Measurements from ENCODE around the gene MSI2.

The MSI2 gene

DNA sequence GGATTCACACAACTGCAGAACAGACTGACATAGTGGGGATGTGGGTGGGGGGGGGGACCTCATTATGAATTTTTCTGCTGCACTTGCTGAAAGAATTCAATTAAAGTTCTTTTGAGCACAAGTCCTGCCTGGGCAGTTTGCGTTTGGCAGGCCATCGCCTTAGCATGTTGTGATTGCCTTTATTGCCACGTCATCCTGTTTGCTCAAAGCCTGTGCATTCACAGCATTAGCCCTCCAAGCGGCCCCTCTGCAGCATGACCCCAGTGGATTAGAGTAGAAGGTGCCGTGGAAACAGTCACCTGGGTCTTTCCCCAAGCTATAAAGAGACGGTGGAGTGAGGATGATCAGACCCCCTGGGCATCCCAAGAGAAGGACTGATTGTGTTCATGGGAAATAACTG, 17.2 kb downstream of the MSI2 start:
- FAIRE-seq: no peak

DNA sequence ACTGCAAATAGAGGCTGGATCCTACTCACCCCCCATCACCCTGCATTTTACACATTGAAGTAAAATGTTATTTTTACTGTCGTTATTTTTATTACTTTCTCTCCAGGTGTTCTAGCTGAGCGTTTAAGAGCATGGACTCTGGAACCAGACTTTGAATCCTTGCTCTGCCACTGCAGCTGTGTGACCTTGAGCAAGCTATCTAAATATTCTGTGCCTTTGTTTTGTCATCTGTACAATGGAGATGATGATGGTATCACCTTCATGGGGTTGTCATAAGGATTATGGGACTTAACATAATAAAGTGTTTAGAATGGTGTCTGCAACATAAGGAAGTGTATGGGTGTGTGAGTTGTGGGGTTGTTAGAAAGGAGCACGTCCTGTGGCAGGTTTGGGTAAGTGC, 17.8 kb downstream of the MSI2 start:
- FAIRE-seq: no peak

DNA sequence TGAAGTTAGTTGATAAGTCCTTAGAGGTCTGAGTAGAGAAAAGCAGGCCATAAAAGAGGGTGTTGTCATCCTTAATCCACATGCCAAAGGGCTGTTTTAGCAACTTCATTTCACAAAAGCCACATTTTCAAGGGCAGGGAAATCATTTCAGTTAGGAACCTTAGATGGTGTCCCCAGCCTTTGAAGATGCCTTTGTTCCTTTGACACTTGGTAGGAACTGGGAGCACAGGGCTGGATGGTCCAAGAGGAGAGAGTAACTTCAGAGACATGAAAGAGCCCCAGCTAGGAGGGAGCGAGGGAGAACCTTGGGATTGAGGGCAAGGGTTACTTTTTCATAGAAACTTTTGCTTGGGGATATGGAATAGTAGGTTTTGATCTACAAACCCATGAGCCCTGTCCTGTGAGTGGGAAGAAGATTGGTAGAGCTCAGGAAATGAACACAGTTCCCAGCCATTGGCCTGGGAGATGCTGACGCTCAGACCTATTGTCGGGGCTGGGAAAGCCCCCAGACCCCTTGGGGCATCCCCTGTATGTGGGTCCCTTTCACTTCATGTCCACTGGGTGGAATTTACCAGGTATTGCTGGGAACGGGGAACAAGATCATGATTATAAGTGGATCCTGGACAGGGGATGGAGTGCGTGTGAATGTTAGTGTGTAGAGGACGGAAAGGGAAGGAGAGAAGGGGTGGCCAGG, 18.9 kb downstream of the MSI2 start:
- FAIRE-seq: no peak

DNA sequence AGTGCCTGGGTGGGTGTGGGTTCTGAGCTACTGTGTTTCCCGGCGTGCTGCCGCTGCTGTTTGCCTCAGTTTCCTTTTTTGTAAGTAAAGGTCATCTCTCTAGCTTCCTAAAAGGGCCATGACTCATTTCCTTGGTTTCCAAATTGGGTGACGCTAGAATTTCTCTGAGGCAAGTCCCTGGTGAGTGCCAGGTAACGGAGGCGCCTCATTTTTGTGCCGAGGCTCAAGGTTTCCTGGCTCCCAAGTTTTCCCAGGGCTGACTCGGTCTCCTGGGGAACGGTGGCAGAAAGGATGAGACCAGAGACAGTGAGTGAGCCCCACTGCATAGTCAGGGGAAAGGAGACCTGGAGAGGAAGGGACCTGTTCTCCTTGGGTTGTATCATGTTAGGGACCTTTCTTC, 20.3 kb downstream of the MSI2 start:
- no peak for FAIRE-seq

DNA sequence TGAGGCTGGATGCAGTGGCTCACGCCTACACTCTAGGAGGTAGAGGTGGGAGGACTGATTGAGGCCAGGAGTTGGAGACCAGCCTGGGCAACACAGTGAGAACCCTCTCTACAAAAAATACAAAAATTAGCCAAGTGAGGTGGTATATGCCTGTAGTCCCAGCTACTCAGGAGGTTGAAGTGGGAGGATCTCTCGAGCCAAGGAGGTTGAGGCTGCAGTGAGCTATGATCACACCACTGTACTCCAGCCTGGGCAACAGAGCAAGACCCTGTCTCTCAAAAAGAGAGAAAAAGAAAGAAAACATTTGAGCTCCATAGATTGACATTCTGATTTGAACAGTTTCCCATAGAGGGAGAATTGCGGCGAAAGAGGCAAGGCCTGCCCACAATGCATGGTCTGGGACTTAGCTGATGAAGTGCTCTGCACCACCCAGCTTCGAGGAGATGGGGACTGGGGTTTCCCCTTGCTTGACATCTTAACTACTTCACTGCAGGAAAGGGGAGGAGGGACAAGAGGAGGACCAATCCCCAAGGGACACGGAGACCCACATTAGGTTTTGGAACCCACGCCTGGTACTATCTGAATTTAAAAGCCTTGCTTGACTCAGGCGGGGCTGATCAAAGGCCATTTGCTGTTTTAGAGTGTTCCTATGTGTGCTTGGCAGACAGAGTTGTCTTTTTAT, 21.7 kb downstream of the MSI2 start:
- no peak for FAIRE-seq

DNA sequence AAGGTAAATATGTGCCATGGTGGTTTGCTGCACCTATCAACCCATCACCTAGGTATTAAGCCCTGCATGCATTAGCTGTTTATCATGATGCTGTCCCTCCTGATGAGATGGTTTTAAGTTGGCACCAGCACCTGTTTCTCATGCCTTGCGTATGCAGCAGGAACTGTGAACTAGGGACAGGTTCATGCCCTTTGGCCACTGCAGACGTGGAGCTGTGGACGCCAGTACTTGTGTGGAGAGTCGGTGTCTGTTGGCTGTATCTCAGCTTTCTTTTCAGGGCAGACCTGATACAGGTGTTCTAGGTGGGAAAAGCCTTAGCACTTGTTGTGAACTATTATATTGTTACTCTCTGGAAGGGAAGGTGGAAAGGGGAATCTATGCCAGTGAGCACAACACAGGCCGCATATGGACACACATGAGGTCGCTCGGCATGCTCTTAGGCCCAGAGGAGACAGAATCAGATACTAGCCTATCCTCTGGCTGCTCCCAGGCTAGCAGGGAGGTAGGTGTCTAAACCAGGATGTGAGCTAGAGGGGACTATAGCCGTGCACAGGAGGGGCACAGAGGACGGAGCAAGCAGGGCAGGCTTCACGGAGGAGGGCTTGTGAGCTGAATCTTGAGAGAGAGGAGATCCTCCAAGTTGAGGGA, 22.5 kb downstream of the MSI2 start:
- no peak for FAIRE-seq

DNA sequence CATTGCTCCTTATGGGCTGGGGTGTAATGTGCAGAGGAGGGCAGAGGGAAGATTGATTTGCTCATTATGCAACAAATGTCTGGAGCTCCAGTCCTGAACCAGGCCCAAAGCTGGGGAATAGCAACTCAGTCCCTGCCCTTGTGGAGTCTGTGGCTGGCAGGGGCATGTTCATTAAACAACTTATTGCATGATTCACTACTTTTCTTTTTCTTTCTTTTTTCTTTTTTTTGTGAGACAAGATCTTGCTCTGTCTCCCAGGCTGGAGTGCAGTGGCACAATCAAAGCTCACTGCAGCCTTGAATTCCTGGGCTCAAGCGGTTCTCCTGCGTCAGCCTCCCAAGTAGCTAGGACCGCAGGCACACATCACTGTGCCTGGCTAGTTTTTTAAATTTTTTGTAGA, 23.1 kb downstream of the MSI2 start:
- FAIRE-seq: no peak

DNA sequence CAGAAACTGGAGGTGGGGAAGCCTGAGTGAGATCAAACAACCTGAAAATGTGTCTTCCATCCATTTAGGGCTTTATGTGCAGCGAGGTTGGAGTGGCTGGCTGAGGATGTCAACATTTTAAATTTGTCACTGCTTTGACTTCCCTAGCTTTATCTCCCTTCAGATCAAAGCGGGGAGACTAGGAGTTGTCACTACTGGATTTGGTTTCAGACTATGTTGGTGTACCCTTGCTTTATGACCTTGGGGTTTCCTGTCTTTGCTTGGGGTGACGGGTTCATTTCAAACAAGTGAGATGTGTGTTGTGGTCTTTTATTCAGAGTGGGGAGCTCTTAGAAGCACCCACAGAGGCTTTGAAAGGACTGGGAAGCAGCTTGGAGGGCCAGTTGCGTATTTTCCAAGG, 25.6 kb downstream of the MSI2 start:
- no peak for FAIRE-seq

DNA sequence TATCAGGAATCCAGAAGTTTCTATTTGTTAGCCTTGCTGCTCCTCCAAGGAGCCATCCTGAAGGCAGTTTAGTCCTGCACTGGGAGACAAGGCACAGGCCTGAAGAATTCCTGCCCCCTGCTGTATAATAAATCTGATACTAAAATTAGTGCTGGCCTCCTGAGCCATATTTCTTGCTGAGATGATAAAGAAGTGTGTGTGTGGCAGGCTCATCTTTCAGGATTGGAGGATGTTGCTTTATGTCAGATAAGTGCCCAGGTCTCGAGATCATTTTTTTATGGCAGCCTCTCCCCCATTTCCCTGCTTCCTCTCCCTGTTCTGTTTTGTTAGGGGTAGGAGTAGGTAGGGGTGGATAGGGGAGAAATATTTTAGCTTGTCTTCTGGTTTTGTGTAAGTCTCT, 26.0 kb downstream of the MSI2 start:
- no peak for FAIRE-seq

DNA sequence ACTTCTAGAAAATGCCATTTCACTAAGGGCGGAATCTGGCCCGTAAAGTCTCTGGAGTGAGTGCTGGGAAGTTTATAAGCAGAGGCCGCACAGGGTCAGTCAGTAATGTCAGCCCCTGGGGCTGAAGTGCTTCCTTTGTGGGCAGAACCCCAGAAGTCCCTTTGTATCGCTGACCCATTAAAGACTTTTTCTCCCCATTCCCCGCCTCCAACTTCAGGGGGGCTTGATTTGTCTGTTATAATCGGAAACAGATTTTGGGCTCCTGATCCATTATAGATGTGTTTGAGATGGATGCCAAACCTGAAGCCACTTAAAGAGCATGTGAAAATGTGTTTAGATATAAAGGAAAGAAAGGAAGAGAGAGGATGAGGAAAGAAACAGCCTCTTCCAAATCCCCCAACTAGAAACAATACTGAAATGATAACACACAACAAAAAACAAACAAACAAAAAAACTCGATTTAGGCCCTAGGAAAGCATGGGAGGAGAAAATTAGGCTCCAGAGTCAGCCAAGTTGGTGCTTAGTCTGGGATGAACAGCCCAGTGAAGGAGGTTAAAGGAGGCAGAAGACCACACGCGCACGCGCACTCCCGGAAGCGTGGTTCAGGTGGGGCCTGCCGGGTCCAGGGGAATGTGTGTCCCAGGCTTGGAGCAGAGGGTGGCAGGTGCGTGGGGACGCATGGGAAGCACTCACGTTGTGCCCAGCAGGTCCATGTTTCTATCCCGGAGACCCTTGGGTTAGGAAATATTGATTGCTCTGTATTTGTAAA, 27.1 kb downstream of the MSI2 start:
- FAIRE-seq: no peak

DNA sequence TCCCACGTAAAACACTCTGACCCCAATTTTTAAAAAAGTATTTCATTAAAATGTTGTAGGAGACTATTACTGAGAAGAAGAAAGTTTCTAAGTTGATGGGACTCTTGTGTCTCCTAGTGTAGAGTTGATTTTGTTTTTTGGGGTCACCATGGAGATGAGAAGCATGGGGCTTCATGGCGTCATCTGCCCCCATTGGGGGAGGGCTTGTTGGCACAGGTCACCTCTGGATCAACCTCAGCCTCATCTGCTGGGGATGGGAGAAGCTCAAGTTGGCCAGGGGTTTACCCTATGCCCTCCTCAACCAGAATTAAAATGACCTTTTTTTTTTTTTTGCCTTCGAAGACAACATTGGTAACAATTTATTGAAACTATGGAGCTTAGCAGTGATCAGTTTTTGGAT, 28.3 kb downstream of the MSI2 start:
- no peak for FAIRE-seq

DNA sequence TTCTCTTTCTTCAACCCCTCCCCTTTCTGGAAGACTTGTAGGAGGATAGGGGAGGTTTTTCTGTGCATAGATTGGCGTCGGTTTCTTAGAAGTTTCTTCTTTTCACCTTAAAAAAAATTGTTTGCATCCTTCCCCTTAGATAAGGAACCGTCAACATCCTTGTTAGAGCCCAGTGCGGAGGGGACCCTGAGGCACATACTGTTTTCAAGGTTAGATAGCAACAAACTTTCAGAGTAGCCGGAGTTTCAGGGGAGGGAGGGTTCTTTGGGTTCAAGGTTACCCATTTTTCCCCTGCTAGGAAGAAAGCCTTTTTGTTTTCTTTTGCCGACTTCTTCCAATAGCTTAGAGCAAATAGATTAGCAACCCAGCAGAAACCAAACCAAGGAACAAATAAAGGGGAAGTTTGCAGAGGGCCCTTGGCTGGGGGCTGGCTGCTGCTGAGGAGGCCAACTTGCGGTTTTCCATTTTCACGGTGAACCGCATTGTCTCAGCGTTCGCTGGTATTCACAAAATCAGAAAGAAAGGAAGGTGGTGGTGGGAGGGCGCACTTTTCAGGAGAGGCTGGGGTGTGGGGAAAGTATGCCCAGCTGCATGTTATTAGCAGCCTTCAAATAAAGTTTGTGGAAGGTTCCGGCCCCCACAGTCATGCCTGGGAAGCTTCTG, 28.8 kb downstream of the MSI2 start:
- no peak for FAIRE-seq

DNA sequence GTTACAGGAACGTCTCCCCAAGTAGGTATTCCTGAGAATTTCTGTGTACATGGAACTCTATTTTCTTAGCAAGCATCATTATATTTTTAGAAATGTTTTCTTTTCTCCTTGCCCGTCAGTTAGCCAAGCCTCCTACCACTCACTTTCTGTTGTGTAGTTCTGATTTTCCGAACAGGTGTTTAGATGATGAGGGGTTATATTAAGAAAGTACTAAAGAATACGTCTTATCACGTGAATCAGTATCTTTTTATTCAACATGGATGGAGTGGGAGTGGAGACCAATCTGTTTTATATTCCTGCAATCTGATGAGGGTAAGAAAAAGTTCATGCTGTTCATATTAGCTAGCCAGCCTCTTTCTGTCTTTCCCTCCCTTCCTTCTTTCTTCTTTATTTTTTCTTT, 29.4 kb downstream of the MSI2 start:
- no peak for FAIRE-seq

DNA sequence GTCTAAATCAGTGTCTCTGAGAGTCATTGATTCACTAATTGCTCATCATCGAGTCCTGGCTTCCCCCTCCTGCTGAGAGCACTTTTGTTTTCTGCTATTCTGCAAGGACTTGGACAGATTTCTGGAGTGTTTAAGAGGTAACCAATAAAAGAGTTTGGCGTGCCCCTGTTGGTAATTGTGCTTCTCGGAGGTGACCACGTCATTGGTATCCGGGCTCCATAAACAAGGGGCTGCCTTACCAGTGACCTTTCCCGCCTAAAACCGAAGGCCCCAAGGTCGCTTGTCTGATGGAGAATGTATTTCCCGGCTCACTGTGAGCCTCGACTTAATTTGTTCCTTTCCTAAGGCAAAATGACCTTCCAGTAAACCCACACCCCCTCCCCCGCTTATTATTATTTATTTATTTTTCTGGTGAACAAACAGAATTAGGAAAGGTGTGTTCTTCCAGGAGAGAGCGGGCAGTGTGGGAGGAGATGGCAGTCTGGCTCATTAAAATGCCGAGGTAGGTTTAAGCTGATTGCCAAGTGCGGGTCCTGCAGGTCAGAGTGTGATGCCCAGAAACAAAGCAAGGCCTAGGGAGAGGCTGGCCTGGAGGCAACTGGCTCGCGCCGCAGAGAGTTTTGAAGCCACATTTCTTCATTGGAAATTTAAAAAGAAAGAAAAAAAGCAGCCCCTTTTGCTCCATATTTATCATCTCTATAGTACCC, 30.2 kb downstream of the MSI2 start:
- no peak for FAIRE-seq

DNA sequence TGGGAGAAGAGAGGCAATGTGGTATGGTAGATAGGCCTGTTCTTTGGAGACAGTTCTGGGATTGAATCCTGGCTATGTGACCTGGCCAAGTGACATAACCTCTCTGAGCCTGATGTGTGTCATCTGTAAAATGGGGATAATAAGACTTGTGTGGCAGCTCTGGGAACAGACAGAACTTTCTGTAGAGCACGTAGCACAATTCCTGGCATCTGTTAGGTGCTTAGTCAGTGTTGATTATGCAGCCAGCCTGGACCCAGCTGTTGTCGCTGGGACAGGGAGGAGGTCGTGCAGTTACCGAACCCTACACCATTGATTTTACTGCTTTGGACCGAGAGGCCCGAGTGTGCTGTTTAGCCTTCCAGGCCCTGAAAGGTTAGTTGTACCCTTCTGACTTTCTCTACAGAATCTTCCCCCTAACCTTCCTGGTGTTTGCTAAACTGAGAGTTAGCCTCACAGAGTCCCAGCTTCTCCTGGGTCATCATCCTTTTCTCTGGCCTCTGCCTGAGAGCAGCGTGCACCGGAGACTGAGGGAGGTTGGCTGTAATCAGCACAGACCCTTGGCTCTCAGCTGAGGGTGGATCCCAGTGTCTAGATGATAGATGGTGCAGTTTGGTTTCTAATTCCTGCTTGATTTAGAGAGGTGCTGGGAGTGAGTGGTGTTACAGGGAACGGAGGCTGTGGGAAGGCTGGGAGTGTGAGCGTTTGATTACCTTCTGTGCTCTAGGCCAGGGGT, 31.9 kb downstream of the MSI2 start:
- no peak for FAIRE-seq

DNA sequence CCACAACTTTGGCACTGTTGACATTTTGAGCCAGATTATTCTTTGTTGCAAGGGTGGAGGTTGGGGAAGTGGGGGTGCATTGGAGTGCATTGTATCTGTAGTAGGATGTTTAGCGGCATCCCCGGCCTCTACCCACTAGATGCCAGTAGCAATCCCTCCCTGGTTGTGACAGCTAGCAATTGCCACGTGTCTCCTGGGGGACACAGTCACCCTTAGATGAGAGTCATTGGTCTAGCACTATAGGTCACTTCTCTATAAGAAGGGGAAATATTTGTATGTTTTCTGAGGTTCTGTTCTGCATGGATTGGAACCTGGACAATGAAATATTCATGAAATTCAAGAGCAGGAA, 32.4 kb downstream of the MSI2 start:
- no peak for FAIRE-seq

DNA sequence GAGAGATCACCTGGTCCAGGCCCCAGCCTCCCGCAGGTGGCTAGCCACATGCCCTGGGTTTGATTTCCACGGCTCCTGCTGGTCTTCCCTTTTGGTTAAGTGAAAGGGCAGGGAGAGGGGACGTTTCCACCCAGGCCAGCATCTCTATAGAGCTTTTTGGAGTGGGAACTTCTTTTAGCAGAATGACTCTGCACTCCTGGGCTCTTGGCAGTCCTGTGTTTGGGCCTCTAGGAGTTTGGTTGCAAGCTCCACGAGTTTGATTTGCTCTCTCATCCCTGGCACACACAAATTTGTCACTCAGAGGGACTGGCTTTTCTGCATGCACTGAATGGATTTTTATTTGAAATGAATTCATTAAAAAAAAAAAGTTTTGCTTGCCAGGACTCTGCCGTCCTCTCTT, 32.8 kb downstream of the MSI2 start:
- FAIRE-seq: no peak

DNA sequence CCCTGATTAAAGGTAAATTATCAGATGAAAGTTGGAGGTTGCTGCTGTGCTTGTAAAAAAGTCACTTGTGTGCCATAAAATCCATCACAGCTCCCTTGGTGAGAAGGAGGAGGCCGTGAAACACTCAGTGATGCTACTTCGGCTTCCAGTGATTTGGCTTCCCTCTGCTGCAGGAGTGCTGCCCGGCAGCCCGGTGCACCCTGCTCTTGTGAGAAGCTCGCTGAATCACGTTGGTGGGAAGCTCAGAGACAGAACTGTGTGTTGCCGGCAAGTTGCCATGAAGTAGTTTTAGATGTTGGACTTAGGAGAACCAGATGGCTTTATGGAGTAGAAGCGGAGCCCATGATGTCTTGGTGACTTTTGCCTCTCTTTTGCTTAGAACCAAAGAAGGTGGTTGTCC, 33.3 kb downstream of the MSI2 start:
- no peak for FAIRE-seq

DNA sequence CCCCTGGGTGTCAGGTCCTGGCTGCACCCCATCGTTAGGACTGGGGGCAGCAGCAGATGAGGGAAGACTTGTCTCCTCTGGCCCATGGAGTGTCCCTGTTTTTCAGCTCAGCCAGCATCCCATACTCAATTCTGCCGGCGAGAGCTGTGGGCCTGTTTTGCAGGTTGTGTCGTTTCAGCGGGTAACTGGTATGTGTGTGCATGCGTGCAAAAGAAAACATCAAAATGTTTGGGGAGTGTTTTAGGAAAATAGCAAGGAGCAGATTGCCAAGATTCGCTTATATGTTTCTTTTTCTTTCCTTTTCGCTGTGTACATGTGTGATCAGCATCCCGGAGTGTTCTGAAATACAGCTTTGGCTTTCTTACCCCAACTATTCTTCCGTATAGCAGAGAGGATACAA, 34.7 kb downstream of the MSI2 start:
- FAIRE-seq: no peak

DNA sequence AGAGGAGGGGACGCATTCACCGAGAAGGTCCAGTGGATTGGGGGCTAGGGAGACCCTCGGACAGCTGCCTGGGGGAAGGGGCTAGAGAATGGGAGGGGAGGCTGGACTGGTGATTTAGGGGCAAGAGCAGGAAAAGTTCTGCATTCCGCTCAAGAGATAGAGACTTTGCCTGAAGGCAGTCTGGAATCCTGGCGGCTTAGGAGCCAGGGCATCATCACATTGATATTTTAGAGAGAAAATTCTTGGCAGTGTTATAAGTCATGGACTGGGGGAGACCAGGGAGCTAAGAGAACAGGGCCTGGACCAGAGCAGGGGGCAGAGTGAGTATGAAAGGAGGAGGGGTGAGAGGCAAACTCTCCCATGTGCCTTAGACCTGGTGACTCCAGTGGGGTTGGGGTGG, 35.8 kb downstream of the MSI2 start:
- no peak for FAIRE-seq

DNA sequence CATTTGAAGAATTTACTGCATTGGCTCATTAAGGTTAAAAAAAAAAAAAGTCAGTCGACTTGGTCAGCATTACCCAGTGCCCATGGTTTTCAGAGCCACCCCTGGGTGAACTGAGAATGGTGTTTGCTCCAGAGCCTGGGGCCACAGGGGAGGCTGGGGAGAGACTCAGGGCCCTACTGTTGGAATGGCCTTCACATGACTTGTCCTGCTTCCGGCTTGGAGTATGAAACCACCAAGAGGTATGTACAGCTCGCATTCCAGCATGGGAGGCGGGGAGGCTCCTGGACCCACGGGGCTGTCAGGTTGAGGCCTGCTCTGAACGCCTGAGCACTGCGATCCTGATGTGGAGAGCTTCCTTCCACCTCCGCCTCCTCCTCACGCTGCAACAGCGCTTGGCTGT, 36.8 kb downstream of the MSI2 start:
- no peak for FAIRE-seq

DNA sequence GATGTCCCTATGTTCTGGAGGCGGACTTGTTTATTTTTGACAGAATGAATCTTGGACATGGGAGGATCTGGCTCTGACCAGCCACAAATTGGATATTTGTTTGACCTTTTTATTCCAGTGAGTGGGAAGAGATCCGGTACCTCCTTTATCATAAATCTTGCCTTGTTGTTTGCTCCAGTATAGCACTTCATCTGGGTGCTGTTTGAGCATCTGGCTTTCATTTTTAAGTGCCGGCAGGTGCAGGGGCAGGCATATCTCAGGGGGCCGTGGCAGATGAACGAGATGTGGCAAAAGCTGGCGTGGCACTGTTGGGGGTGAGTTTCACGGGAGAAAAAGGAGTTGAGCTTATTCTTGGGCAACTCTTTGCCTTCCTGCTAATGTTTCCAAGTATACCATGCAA, 37.8 kb downstream of the MSI2 start:
- no peak for FAIRE-seq
